Effector memory CD4-positive, alpha-beta T cell (primary cell): Measurements from ENCODE around the gene GPR87.

Experiments
- DNase-seq, 3 donors: peaks; one replicate each; pipeline ENCODE4 v3.0.0-alpha.2; 2020
- H3K27ac ChIP-seq: 2 replicates; pipeline ENCODE4 v1.7.0; 2013; ENCODE audit warnings: mild to moderate bottlenecking, low read length, moderate library complexity; ENCODE audit not compliant: insufficient read depth, poor library complexity, severe bottlenecking
- H3K27me3 ChIP-seq: replicated peaks from 2 replicates; pipeline ENCODE4 v1.7.0; 2013; ENCODE audit warnings: mild to moderate bottlenecking, low read length; ENCODE audit not compliant: insufficient read depth, control insufficient read depth, poor library complexity, severe bottlenecking
- H3K36me3 ChIP-seq: 2 replicates; pipeline ENCODE4 v1.7.0; 2013; ENCODE audit warnings: mild to moderate bottlenecking, low read length, moderate library complexity; ENCODE audit not compliant: control insufficient read depth, insufficient read depth
- H3K4me1 ChIP-seq: 2 replicates; pipeline ENCODE4 v1.7.0; 2013; ENCODE audit warnings: low read length, mild to moderate bottlenecking; ENCODE audit not compliant: control insufficient read depth, insufficient read depth, poor library complexity, severe bottlenecking
- H3K4me3 ChIP-seq: 2 replicates; pipeline ENCODE4 v1.7.0; 2013; ENCODE audit warnings: low read length, low read depth, mild to moderate bottlenecking; ENCODE audit not compliant: insufficient read depth, poor library complexity, severe bottlenecking
- H3K9me3 ChIP-seq: 2 replicates; pipeline ENCODE4 v1.7.0; 2013; ENCODE audit warnings: mild to moderate bottlenecking, low read length, moderate library complexity; ENCODE audit not compliant: control insufficient read depth

GPR87 gene

DNA sequence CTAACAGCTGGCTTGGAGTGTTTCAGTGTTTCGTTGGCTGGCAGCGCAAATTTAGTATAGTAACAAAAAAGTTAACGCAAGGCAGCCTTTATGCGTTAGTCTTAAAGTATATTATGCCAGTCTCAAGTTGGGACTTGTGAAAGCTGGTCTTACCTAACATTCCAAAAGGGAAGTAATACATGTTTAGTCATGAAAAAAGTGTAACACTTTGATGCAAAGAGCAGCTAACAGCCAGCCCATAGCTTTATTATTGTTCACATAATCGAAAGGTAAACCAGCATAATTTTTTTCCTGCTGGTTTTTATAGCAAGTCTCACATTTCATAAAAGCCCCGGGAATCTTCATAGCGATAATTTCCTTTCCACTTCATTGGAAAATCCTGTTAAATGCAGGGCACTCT, 2.4 kb upstream of the GPR87 start:
- H3K27ac ChIP-seq, result no peak overlapping the region
- H3K4me1 ChIP-seq, result no peaks in the 10 kb centered on the region
- H3K4me3 ChIP-seq, result no peak overlapping the region
- no peaks in the 10 kb centered on the region for H3K27me3 ChIP-seq
- H3K36me3 ChIP-seq, result no peaks in the 10 kb centered on the region
- no peak for DNase-seq
- H3K9me3 ChIP-seq, result no peaks in the 10 kb centered on the region

DNA sequence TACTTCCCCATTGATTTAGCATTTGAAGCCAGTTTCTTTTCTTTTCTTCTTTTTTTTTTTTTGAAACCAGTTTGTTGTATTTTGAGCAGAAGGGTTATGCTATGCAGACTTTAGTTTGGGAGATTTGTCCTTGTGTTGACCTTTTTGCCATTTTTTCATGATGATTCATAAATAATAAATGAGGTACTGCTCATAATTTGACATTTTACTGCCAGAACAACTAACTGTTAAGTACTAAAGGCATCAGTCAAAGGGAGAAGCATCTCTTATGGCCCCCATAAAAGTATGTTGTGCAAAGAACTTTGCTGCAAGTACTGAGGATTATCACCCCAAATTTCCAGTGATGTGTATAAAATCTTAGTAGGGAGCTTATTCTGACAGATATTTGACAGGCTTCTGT, 1.7 kb upstream of the GPR87 start:
- DNase-seq, result no peak
- Histone ChIP-seq H3K4me1 (no peaks in the 10 kb centered on the region), H3K4me3 (no peak overlapping the region), H3K9me3 (no peaks in the 10 kb centered on the region), H3K27ac (no peak overlapping the region), H3K36me3 (no peaks in the 10 kb centered on the region), H3K27me3 (no peaks in the 10 kb centered on the region)

DNA sequence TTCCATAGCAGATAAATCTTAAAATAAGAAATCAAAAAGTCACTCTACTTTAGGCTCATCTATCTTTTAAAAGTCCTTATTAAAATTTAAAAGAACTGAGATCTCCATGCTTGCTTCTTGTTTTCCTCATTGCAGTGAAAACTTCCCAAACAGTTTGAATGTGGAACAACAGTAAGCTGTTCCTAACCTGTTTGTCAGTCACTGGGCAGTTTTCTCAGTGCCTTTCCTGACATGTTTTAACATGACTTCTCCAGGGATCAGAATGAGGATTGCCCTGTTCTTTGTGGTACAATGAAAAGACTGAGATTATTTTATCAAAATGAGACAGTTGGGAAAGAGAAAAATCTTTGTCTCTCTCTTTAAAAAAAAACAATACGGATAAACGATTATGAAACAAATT, 774 bp downstream of the GPR87 start:
- no peak overlapping the region for H3K4me3 ChIP-seq
- no peak overlapping the region for H3K27ac ChIP-seq
- no peaks in the 10 kb centered on the region for H3K36me3 ChIP-seq
- H3K9me3 ChIP-seq, result no peaks in the 10 kb centered on the region
- DNase-seq, result no peak
- H3K27me3 ChIP-seq, result no peaks in the 10 kb centered on the region
- H3K4me1 ChIP-seq, result no peaks in the 10 kb centered on the region

DNA sequence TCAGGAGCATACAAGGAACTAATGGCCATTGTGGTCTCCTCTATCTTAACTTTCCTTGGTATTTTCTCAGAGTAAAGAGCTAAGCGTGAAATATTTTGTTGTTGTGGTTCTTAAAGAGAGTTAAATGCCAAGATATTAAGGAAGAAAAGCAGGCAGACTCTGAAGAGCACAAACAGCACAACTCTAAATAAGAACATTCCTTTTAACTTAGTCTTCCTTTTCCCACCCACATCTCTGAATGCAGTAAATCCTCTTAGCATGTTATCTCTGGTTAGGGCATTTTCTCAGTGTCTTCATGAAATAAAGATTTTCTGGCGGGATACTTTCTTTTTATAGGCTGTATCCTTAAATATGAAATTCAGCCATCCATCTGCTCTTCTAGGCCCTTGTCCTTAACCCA, 1.5 kb downstream of the GPR87 start:
- H3K27ac ChIP-seq, result no peak overlapping the region
- no peak for DNase-seq
- H3K4me1 ChIP-seq, result no peaks in the 10 kb centered on the region
- no peaks in the 10 kb centered on the region for H3K27me3 ChIP-seq
- H3K36me3 ChIP-seq, result no peaks in the 10 kb centered on the region
- no peaks in the 10 kb centered on the region for H3K9me3 ChIP-seq
- H3K4me3 ChIP-seq, result no peak overlapping the region

DNA sequence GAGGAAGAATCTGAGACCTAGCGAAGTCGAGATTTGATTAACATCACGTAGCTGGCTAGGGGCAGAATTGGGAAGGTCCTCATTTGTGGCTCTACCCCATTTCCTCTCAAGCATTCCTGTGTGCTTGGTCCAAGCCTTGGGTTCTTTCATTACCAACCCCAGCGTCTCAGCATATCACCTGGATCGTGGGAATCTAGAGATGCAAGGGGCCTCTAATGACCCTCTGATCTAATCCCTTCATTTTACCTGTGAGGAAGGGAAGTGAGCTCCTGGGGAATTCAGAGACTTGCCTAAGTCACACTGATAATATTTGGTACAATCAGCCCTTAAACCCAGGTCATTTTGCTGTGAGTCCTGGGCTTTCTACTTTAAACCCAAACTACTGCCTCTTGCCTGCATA, 2.0 kb downstream of the GPR87 start:
- no peak for DNase-seq
- H3K9me3 ChIP-seq, result no peaks in the 10 kb centered on the region
- no peak overlapping the region for H3K4me3 ChIP-seq
- H3K27me3 ChIP-seq, result no peaks in the 10 kb centered on the region
- no peaks in the 10 kb centered on the region for H3K4me1 ChIP-seq
- no peaks in the 10 kb centered on the region for H3K36me3 ChIP-seq
- H3K27ac ChIP-seq, result no peak overlapping the region

DNA sequence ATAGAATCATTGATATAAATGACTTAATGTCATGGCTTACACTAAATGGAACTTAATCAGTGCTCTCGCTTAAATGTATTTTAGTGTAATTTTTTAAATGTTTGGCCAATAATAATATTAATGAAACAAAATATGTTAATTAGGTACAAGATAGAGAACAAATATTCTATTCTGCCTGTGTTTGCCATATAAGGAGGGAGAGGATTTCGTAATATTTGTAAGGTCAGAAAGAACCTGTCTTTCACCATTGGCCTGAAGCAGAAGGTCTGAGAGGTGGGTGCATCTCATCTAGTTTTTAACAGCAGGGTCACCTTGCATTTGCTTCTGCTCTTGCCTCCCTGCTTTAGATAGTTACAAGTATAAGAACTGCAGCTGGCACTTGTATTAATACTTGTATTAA, 2.5 kb downstream of the GPR87 start:
- Histone ChIP-seq H3K27ac (no peak overlapping the region), H3K9me3 (no peaks in the 10 kb centered on the region), H3K4me1 (no peaks in the 10 kb centered on the region), H3K27me3 (no peaks in the 10 kb centered on the region), H3K36me3 (no peaks in the 10 kb centered on the region), H3K4me3 (no peak overlapping the region)
- DNase-seq, result no peak

DNA sequence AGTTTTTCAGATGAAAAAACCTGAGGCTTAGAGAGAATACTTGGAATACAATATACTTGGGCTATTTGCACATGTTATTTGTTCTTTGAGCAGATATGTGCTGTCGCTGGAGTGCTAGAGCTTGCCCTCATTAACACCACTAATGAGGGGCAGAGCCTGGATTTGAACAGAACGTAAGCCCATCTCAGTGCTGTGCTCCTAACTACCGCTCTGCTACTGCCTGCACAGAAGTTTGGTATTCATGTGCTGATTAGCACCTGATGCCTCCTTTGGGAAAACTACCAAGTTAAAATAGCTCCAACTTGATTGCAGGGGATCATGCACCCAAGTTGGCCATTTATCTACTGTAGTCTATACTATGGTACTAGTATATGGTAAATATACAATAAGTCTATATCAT, 3.6 kb downstream of the GPR87 start:
- Histone ChIP-seq H3K27ac (no peak overlapping the region), H3K36me3 (no peaks in the 10 kb centered on the region), H3K9me3 (no peaks in the 10 kb centered on the region), H3K4me3 (no peak overlapping the region), H3K27me3 (no peaks in the 10 kb centered on the region), H3K4me1 (no peaks in the 10 kb centered on the region)
- no peak for DNase-seq

DNA sequence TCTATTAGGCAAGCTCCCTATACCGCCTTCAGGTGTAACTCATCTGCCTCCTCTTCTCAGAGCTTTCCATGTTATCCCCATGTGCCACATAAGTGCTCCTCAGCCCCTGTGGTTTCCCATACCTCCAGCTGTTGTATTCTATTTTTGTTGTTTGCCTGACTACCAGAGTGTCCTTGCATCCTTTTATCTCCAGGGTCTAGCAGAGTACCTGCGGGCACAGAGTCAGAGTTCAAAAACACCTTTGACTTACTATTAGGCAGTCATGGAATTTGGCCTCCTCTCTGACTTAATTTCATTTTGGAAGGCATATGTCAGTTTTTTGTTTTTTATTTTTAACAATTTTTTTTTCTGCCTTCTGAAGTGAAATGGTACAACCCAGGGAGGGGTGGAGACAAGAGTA, 7.1 kb downstream of the GPR87 start:
- H3K36me3 ChIP-seq, result no peaks in the 10 kb centered on the region
- H3K27me3 ChIP-seq, result no peaks in the 10 kb centered on the region
- no peaks in the 10 kb centered on the region for H3K4me1 ChIP-seq
- H3K27ac ChIP-seq, result no peak overlapping the region
- no peak overlapping the region for H3K4me3 ChIP-seq
- H3K9me3 ChIP-seq, result no peaks in the 10 kb centered on the region
- DNase-seq, result no peak

DNA sequence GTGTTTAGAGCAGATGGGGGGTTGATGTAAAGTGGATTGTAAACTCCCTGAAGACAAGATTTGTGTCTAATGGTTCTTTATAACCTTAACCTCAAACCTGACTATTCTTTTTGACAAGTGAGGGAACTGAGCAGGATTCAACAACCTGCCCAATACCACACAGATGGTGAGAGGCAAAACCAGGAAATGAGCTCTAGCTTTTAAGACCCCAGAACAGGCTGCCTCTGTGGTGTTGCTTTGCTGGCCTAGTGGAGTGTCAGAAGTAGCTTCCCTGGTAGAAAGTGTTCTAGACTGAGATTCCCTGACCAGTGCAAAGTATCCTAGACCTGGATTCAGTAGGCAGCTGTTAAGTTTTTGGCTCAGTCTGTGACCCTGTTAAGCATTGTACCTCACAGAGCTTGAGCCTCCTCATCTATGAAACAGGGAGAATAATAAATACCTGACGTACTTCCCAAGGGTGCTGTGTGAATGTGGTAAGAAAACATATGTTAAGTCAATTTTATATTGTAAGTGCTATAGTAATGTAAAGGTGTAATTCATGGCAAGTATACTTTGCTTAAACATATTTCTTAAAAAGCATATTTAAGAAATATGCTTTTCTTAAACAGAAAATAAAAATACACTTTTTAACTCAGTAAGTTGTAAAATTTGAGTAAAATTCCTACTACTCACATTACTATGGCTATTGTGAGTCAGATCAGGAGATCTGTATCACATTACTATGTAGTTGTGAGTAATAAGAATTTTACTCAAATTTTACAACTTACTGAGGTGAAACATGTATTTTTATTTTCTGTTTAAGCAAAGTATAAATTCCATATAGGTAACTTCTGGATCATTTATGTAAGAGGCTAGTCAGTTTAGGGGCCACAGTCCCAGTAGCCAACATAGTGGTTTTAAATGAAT, 8.8 kb downstream of the GPR87 start:
- no peaks in the 10 kb centered on the region for H3K36me3 ChIP-seq
- DNase-seq, result no peak
- H3K27ac ChIP-seq, result no peak overlapping the region
- H3K9me3 ChIP-seq, result no peaks in the 10 kb centered on the region
- no peaks in the 10 kb centered on the region for H3K4me1 ChIP-seq
- no peak overlapping the region for H3K4me3 ChIP-seq
- no peaks in the 10 kb centered on the region for H3K27me3 ChIP-seq

DNA sequence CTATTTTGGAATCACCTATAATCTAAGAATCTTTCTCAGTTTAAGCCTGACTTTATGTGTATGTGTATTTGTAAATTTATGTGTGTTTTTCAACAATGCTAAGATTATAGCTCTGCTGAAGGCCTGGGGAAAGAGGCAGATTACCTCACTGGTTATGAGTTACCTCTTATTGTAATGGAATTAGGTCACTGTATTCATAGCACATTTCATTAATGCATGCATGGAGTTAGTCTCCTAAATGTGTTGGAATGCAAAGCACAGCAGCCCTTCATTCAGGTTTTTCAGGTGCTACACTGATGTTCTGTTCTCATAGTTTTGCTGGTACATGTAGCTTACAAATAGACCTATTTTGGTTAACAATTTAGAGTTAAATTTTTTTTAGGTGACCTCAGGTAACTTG, 9.5 kb downstream of the GPR87 start:
- no peaks in the 10 kb centered on the region for H3K36me3 ChIP-seq
- no peak overlapping the region for H3K27ac ChIP-seq
- H3K27me3 ChIP-seq, result no peaks in the 10 kb centered on the region
- DNase-seq, result no peak
- no peaks in the 10 kb centered on the region for H3K9me3 ChIP-seq
- H3K4me3 ChIP-seq, result no peak overlapping the region
- no peaks in the 10 kb centered on the region for H3K4me1 ChIP-seq
